Testis (tissue), 2 donors: ENCODE results near the gene MST1R.
A peak's percentile ranks its signal among the peaks of the same experiment; 100 is the strongest.

Source experiments
- POLR2A ChIP-seq: fragments of 450-650 bp; IDR thresholded peaks from one replicate; pipeline ENCODE4 v1.6.1; 2017; ENCODE audit warnings: antibody characterized with exemption, mild to moderate bottlenecking, moderate library complexity
- TF ChIP-seq, protein P1 (sequence below), 3 experiments: fragments of 450-650 bp in 2 of 3; fragments of 200-600 bp in 1 of 3; sonication (generic) in 1 of 3; IDR thresholded peaks; one replicate each; pipeline ENCODE4 v1.5.1; 2016 to 2019; ENCODE audit warnings: antibody characterized with exemption in 3 of 3, mild to moderate bottlenecking in 2 of 3, moderate library complexity in 1 of 3

DNA sequence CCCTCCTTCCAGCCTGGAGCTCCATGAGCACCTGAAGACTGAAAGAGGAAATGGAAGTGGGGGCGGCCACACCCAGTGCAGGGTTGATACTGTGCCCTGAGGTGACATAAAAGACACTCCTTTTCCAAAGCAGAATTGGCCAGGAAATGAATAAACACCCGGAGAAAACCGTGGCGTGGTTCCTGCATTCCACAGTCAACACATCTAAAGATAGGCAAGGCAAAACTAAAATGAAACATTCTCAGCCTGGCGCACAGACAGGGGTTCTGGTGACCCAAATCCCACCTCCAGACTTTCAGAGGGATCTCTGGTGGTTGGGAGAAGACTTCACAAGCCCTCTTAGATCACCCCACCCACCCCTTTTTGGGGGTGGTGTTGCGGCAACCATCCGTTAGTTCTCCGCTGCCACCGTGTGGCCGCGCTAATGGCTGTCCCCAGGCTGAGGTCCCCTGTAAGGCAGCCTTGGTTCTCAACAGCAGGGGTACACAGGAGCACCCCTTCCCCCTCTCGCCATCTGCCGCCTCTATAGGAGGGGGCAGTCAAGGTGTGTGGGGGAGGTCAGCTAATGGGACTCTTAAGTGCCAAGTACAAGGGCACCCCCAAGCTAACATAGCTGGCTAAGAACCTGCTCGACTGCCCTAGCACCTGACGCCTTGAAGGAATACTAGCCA, 2.5 kb upstream of the MST1R start:
- TF ChIP-seq POLR2A, result no peak
- TF ChIP-seq, protein P1, sequence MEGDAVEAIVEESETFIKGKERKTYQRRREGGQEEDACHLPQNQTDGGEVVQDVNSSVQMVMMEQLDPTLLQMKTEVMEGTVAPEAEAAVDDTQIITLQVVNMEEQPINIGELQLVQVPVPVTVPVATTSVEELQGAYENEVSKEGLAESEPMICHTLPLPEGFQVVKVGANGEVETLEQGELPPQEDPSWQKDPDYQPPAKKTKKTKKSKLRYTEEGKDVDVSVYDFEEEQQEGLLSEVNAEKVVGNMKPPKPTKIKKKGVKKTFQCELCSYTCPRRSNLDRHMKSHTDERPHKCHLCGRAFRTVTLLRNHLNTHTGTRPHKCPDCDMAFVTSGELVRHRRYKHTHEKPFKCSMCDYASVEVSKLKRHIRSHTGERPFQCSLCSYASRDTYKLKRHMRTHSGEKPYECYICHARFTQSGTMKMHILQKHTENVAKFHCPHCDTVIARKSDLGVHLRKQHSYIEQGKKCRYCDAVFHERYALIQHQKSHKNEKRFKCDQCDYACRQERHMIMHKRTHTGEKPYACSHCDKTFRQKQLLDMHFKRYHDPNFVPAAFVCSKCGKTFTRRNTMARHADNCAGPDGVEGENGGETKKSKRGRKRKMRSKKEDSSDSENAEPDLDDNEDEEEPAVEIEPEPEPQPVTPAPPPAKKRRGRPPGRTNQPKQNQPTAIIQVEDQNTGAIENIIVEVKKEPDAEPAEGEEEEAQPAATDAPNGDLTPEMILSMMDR (IDR thresholded peaks at IDR 0.05), result peak; percentile 34 to 55 (median 51)
